ENCODE results near the gene FRAT1. TPM values are rescaled to one million over a fixed set of nuclear protein-coding genes. Genes with fewer than 3 reads are reported as not detected.

FRAT1 gene
- polyA plus RNA-seq, 2 of the 4 experiments (the other 2 are of a cell fraction): 1.5 to 2.3 TPM

- Histone ChIP-seq H3K4me1 (peaks cover 48% of the 10 kb centered on the region), H3K9me3 (no peaks in the 10 kb centered on the region), H3K27ac (peak overlapping the region; percentile 95 to 97; a peak in 2 of 6 replicates), H3K4me2 (peak overlapping the region; percentile 90), H3K4me3 (peak overlapping the region; percentile 87)
- WGBS (ENCODE audit: missing lambda C conversion rate): 76% methylated on average over 18 of the region's 18 CpGs
- TF ChIP-seq ESRRA (IDR thresholded peaks at IDR 0.05; ENCODE audit: borderline replicate concordance, low read length) (peak; percentile 72), EHF (CRISPR knock-in tag; IDR thresholded peaks at IDR 0.05) (no peak)
- POLR2A ChIA-PET: interaction anchor here (1.3 kb wide), 1 partner anchor 69 kb away, joined by 4 read pairs; the partner anchor contains the start of gene RRP12
- peak in 1 of 2 experiments; percentile 4; a peak in 2 of 6 replicates for ATAC-seq
- FAIRE-seq: no peak
- peak in 1 of 2 experiments; percentile 43 for DNase-seq (ENCODE audit: low read depth in 1 of 2, low spot score in 1 of 2)
- CTCF ChIA-PET: interaction anchor here (1.1 to 2.9 kb wide), 5 partner anchors 13 to 260 kb away, joined by 3 to 19 read pairs (median 5); partner anchors contain the start of genes ARHGAP19 and FRAT1
These were observed 13.7 kb downstream of the FRAT1 start for GRCh38 chr10:97332591-97333350.

DNA sequence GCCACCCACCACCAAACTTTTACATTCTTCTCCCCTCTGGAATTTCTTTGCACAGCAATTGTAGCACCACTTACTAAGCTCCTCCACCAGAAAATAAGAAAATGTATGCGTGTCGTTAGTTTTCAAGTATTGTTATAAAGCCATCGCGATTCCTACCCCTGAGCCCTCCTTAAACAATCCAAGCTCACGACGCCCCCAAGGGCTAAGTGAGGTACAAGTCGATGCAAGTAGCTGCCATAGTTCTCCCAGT, 14.2 kb downstream of the FRAT1 start:
- DNase-seq (ENCODE audit: low read depth in 1 of 2, low spot score in 1 of 2) (peak in 1 of 2 experiments; percentile 47), FAIRE-seq (no peak), ATAC-seq (peak in 1 of 2 experiments; percentile 27; a peak in 3 of 6 replicates)
- CTCF ChIA-PET: interaction anchor here (1.1 to 2.9 kb wide), 5 partner anchors 14 to 260 kb away, joined by 3 to 19 read pairs (median 5); partner anchors contain the start of genes ARHGAP19 and FRAT1
- WGBS (ENCODE audit: missing lambda C conversion rate): 65% methylated on average over 7 of the region's 7 CpGs
- peak overlapping the region; percentile 87 for H3K4me3 ChIP-seq
- peak overlapping the region; percentile 95 to 97; a peak in 5 of 6 replicates for H3K27ac ChIP-seq
- peak overlapping the region; percentile 90 for H3K4me2 ChIP-seq
- no peaks in the 10 kb centered on the region for H3K9me3 ChIP-seq
- H3K4me1 ChIP-seq: peaks cover 43% of the 10 kb centered on the region
- peak in 1 of 2 experiments; percentile 15; a peak in 1 of 5 replicates for TF ChIP-seq RAD21 (conservative IDR thresholded peaks at IDR 0.05 in 1 of 2, IDR thresholded peaks at IDR 0.05 in 1 of 2)
- TF ChIP-seq, protein P1, sequence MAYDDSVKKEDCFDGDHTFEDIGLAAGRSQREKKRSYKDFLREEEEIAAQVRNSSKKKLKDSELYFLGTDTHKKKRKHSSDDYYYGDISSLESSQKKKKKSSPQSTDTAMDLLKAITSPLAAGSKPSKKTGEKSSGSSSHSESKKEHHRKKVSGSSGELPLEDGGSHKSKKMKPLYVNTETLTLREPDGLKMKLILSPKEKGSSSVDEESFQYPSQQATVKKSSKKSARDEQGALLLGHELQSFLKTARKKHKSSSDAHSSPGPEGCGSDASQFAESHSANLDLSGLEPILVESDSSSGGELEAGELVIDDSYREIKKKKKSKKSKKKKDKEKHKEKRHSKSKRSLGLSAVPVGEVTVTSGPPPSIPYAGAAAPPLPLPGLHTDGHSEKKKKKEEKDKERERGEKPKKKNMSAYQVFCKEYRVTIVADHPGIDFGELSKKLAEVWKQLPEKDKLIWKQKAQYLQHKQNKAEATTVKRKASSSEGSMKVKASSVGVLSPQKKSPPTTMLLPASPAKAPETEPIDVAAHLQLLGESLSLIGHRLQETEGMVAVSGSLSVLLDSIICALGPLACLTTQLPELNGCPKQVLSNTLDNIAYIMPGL (CRISPR knock-in tag; IDR thresholded peaks at IDR 0.05; ENCODE audit: borderline replicate concordance): no peak
- POLR2A ChIA-PET: interaction anchor here (1.3 kb wide), 1 partner anchor 68 kb away, joined by 4 read pairs; the partner anchor contains the start of gene RRP12

GRCh38 chr10:97333601-97334369, 14.7 kb downstream of the FRAT1 start:
- WGBS (ENCODE audit: missing lambda C conversion rate): 38% methylated on average over 18 of the region's 89 CpGs
- no peaks in the 10 kb centered on the region for H3K9me3 ChIP-seq
- ATAC-seq (peak; percentile 28 to 44), DNase-seq (ENCODE audit: low read depth in 1 of 2, low spot score in 1 of 2) (peak in 1 of 2 experiments; percentile 54), FAIRE-seq (no peak)
- ChIA-PET CTCF (interaction anchor here (0.8 to 2.9 kb wide), 5 partner anchors 14 to 55 kb away, joined by 3 to 19 read pairs (median 5); partner anchors contain the start of genes ARHGAP19 and FRAT1), POLR2A (interaction anchor here (1.3 to 1.7 kb wide), 2 partner anchors 8 to 68 kb away, joined by 4 to 7 read pairs; partner anchors contain the start of gene RRP12)
- H3K27ac ChIP-seq: peak overlapping the region; percentile 95 to 97
- peaks cover 38% of the 10 kb centered on the region for H3K4me1 ChIP-seq
- H3K4me2 ChIP-seq: peak overlapping the region; percentile 90
- peak overlapping the region; percentile 87 for H3K4me3 ChIP-seq
- TF ChIP-seq NPAS2 (CRISPR knock-in tag; IDR thresholded peaks at IDR 0.05; ENCODE audit: borderline replicate concordance) (no peak), BHLHE40 (IDR thresholded peaks at IDR 0.05; ENCODE audit: low read depth, low read length) (no peak), GATA3 (IDR thresholded peaks at IDR 0.05; ENCODE audit: borderline replicate concordance) (no peak), ZC3H11A (IDR thresholded peaks at IDR 0.05) (no peak), HDAC2 (IDR thresholded peaks at IDR 0.05) (no peak), HOXA7 (CRISPR knock-in tag; IDR thresholded peaks at IDR 0.05) (no peak), MAFK (IDR thresholded peaks at IDR 0.05; ENCODE audit: partially characterized antibody) (no peak), FOSL2 (IDR thresholded peaks at IDR 0.05) (no peak), FOSL2 (CRISPR knock-in tag; IDR thresholded peaks at IDR 0.05) (no peak), REST (IDR thresholded peaks at IDR 0.05) (no peak), ELK1 (IDR thresholded peaks at IDR 0.05; ENCODE audit: low read depth, low read length) (no peak), JUNB (IDR thresholded peaks at IDR 0.05) (no peak), EHMT2 (IDR thresholded peaks at IDR 0.05; ENCODE audit: low read depth) (no peak), SMC3 (IDR thresholded peaks at IDR 0.05) (no peak)
- TF ChIP-seq, protein P2, sequence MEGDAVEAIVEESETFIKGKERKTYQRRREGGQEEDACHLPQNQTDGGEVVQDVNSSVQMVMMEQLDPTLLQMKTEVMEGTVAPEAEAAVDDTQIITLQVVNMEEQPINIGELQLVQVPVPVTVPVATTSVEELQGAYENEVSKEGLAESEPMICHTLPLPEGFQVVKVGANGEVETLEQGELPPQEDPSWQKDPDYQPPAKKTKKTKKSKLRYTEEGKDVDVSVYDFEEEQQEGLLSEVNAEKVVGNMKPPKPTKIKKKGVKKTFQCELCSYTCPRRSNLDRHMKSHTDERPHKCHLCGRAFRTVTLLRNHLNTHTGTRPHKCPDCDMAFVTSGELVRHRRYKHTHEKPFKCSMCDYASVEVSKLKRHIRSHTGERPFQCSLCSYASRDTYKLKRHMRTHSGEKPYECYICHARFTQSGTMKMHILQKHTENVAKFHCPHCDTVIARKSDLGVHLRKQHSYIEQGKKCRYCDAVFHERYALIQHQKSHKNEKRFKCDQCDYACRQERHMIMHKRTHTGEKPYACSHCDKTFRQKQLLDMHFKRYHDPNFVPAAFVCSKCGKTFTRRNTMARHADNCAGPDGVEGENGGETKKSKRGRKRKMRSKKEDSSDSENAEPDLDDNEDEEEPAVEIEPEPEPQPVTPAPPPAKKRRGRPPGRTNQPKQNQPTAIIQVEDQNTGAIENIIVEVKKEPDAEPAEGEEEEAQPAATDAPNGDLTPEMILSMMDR (IDR thresholded peaks at IDR 0.05): no peak
- TF ChIP-seq, protein P3, sequence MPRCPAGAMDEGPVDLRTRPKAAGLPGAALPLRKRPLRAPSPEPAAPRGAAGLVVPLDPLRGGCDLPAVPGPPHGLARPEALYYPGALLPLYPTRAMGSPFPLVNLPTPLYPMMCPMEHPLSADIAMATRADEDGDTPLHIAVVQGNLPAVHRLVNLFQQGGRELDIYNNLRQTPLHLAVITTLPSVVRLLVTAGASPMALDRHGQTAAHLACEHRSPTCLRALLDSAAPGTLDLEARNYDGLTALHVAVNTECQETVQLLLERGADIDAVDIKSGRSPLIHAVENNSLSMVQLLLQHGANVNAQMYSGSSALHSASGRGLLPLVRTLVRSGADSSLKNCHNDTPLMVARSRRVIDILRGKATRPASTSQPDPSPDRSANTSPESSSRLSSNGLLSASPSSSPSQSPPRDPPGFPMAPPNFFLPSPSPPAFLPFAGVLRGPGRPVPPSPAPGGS (IDR thresholded peaks at IDR 0.05): no peak

All from A549 (cell line).